GM19452 (cell line): ENCODE measurements around the gene SIVA1.

ENCODE experiments used
- ATAC-seq: cut with Tn5 transposase; IDR thresholded peaks from one replicate; pipeline ENCODE4 v1.9.1; 2021; ENCODE audit not compliant: unreplicated experiment

Gene SIVA1

GRCh38 chr14:104795781-104796686 lies 43.1 kb downstream of the SIVA1 start:
- no peak for ATAC-seq

DNA sequence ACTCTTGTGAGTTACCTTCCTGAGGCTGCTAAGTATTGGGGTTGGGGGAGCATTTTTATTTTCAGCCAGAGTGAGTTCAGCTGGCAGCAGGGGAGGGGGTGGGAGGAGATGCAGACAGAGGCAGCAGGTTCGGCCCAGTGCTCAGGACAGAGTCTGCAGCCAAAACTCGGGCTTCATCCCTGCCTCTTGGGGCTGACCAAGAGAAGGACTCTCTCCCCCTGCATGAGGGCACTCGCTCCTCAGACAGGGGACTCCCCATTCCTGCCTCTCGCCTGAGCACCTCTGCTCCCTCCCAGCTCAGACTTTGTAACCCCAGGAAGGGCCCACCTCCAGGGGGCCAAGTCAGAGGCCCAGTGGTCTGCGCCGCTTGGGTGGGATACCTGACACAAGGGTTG lies 43.7 kb downstream of the SIVA1 start:
- ATAC-seq: no peak

DNA sequence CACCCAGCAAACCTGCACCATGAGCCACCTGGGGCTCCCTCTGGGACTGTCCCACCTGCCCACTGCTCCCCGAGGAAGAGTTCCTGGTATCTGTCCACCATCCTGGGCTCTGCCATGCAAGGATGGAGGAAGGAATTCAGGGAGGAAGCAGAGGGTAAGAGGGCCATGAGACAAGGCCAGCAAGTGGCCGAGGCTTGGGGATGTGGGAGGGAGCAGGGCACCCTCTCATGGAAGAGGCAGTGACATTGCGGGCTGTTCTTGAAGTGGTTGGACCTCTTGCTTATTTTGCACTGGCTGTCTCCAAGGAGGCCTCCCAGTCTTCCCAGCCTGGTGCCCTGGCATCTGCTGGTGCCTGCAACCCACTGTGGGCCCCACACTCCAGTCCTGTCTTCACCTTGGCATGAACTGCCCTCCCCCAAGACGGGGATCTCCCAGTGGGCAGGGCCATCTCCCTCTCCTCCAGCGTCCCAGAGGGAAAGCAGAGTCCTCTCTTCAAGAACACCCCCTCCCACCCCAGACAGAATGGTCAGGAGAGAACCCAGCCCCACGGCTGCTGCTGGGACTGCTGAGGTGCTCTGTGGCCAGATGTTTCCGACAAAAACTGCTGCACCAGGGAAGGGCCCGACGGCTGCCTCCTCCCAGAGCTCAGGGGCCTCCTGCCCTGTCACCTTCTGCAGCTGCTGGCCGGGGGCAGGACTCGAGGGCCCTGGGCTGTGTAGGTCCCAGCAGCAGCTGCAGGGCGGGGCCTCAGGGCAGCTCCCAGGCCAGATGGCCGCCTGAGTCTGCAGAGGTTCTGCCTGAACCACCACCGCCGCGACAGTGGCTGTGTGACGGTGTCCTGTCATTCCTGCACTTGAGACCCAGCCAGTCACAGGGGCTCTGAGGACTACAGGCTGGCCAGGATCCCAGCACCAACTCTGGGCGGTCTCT lies 44.4 kb downstream of the SIVA1 start:
- no peak for ATAC-seq

DNA sequence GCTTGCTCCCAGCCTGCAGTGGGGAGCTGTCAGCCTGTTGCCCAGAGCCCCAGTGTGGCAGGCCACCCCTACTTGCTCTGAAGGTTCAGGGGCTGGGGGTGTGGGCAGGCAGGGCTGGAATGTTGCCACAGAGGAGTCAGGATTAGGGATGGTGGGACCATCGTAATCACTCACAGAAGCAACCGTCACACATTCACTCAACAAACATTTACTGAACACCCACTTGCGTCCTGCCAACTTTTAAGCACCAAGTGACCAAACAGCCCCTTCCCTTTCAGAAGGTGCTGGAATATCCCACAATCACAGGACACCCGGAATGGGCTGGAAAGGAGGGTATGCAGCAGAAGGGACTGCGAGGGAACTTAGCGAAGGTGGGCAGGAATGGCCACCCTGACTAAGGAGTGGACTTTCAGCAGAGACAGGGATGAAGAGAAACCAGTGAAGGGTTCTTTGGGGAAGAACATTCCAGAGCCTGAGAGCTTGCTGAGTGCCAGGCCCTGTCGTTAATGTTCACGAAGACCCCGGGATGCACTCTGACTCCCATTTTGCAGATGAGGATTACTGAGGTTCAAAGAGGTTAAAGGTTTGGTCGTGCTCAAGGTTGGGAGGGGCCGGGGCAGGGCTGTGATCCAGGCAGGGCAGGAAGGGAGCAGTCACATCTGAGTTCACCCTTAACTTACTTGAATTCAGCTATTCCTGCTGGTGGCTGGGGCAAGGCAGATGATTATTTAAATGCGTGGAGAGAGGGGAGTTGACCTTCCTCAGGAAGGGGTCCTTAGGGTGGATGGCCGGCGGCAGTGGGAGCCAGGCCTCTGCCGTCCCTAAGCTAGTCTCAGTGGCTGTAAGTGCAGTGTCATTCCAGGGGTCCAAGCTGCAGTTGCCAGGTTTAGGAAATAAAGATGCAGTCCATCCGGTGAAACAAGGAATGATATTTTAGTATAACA lies 45.6 kb downstream of the SIVA1 start:
- no peak for ATAC-seq

GRCh38 chr14:104799244-104800014 lies 46.5 kb downstream of the SIVA1 start:
- no peak for ATAC-seq

GRCh38 chr14:104800015-104800770 lies 47.2 kb downstream of the SIVA1 start:
- ATAC-seq: peak; percentile 51

DNA sequence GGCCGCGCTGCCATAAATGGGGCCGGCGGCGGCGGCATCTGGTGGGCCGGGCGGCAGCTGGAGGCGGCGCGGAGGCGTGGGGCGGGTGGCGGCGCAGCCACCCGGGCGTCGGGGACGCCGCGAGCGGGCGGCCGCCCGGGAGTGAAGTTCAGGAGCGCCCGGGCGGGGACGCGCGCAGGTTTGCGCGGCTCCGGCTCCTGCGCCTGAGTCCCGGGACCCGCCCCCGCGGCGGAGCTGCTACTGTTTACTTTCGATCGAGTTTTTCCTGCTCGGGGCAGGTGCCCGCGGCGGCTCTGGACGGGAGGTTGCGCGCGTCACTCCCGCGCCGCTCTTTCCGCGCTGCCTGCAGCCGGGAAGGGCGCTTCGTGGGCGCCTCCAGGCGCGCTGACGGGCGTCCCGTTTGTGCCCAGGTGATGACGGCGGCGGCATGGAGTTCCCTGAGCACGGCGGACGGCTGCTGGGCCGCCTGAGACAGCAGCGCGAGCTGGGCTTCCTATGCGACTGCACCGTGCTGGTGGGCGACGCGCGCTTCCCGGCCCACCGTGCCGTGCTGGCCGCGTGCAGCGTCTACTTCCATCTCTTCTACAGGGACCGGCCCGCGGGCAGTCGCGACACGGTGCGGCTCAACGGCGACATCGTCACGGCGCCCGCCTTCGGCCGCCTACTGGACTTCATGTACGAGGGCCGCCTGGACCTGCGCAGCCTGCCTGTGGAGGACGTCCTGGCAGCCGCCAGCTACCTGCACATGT lies 48.0 kb downstream of the SIVA1 start, which contains the start of gene ZBTB42:
TSS of gene ZBTB42 (plus strand) at position 331 of the 749 bp plus-strand sequence. CDS start at position 428, 97 bp downstream.
- ATAC-seq: peak; percentile 42

DNA sequence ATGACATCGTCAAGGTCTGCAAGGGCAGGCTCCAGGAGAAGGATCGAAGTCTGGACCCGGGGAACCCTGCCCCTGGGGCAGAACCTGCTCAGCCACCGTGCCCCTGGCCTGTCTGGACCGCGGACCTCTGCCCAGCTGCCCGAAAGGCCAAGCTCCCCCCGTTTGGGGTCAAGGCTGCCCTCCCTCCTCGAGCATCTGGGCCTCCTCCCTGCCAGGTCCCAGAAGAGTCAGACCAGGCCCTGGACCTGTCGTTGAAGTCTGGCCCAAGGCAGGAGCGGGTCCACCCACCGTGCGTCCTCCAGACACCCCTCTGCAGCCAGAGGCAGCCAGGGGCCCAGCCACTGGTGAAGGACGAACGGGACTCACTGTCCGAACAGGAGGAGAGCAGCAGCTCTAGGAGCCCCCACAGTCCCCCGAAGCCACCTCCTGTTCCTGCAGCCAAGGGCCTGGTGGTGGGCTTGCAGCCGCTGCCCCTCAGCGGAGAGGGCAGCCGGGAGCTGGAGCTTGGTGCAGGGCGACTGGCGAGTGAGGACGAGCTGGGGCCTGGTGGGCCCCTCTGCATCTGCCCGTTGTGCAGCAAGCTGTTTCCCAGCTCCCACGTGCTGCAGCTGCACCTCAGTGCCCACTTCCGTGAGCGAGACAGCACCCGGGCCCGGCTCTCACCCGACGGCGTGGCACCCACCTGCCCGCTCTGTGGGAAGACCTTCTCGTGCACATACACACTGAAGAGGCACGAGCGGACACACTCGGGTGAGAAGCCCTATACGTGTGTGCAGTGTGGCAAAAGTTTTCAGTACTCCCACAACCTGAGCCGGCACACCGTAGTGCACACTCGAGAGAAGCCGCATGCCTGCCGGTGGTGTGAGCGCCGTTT lies 48.8 kb downstream of the SIVA1 start:
- ATAC-seq: no peak

DNA sequence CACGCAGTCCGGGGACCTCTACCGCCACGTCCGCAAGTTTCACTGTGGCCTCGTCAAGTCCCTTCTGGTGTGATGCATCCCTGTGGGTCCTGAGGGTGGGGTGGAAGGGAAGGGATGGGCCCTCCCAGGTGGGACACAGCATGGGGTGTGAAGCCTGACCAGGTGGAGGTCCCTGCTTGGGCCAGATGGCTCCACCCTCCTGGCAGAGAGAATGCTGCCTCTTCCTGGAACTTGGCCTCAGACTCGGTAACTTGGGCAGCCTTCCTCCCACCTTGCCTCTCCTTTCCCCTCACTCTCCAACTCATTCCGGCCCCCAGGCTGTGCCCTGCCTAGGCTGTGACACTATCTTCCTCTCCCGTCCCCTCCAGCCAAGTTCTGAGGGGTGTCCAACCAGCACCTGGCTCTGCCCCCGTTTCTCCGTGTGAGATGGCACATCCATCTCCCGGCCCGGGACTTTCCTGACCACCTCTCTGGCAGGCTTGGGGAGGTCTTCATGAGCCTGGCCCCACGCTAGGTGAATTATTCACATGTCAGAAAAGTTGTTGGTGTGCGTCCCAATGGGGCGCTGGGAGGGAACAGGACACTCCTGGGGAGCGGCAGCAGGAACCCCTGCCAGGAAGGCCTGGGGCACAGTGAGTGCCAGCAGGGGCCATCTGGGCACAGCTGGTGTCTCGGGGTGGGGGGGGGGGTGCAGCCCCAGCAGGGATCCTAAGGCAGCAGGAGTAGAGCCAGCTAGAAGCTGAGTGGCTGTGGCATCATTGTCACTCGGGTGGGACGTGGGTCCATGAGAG lies 49.6 kb downstream of the SIVA1 start:
- no peak for ATAC-seq

- ATAC-seq: no peak
These were observed 50.4 kb downstream of the SIVA1 start for GRCh38 chr14:104803280-104803911.

- ATAC-seq: no peak
These were observed 51.0 kb downstream of the SIVA1 start for GRCh38 chr14:104803912-104804410.

DNA sequence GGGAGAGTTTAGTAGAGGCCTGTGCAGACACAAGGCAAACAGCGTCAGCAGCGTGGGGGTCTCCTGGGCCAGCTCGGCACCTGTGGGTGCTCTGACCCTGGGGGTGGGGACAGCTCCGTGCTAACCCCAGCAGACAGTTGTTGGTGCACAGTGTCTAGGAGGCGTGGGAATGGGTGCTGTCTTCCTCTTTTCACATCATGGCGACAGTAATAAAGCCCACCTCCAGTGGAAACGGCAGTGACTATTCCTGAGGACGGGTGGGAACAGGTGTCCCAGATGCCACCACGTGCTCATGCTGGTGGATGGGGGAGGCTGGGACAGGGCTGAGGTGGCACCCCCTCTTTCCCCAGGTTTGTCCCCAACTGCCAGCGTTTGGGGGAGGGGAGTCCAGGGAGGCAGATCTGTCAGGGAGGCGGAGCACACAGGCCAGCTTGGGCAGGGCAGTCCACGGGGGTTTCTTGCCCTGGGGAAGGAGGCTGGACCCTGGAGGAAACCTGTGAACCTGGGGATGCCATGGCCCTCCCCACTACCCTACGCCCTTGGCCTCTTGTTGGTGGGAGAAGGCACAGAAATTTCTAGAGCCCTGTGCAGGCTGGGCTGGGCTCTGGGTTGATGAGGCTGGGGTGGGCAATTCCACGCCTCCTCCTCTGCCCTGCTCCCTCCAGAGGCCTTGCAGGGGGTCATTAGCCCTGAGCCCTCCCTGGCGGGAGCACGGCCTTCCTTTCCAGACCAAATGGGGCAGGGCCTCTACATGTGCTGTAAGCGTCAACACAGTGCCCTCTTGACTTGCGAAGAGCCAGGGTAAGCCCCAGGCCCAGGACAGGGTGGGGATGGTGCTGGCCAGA lies 51.8 kb downstream of the SIVA1 start:
- no peak for ATAC-seq

GRCh38 chr14:104805326-104805678 lies 52.4 kb downstream of the SIVA1 start:
- ATAC-seq: no peak

- no peak for ATAC-seq
These were observed 53.1 kb downstream of the SIVA1 start for GRCh38 chr14:104805941-104806624.
